Peyer's patch (tissue), 4 donors: ENCODE results near the gene TTLL5. TPM values are rescaled to one million over a fixed set of nuclear protein-coding genes. Genes with fewer than 3 reads are reported as not detected.
A peak's percentile ranks its signal among the peaks of the same experiment; 100 is the strongest.

ENCODE experiments used
- DNase-seq, 3 donors: peaks; one replicate each; pipeline ENCODE4 v3.0.0-alpha.2; 2017 to 2019
- H3K27ac ChIP-seq, 4 donors: fragments of 200-600 bp; sonication (generic); one replicate each; pipeline ENCODE4 v1.5.1; 2016 to 2019
- H3K27me3 ChIP-seq, 2 donors: fragments of 200-600 bp; sonication (generic); one replicate each; pipeline ENCODE4 v1.5.1; 2019
- H3K36me3 ChIP-seq, 3 donors: fragments of 200-600 bp; sonication (generic); one replicate each; pipeline ENCODE4 v1.5.1; 2016 to 2019
- H3K4me1 ChIP-seq, 4 donors: fragments of 200-600 bp; sonication (generic); one replicate each; pipeline ENCODE4 v1.5.1; 2016 to 2019
- H3K4me3 ChIP-seq, 4 donors: fragments of 200-600 bp; sonication (generic); 1 replicate in 3 of 4; 2 replicates in 1 of 4; pipeline ENCODE4 v1.5.1; 2016 to 2019; ENCODE audit warnings: mild to moderate bottlenecking in 1 of 4
- H3K9me3 ChIP-seq, 4 donors: fragments of 200-600 bp; sonication (generic); one replicate each; pipeline ENCODE4 v1.5.1; 2016 to 2019; ENCODE audit warnings: mild to moderate bottlenecking in 1 of 4
- POLR2A ChIP-seq, 2 donors: fragments of 450-650 bp; IDR thresholded peaks; one replicate each; pipeline ENCODE4 v1.5.1; 2017; ENCODE audit warnings: antibody characterized with exemption in 2 of 2, mild to moderate bottlenecking in 2 of 2, moderate library complexity in 2 of 2
- total RNA-seq, 4 donors: library from RNA; depleted of rRNA; stranded (reverse); fragments of >200 nt; gene quantifications; one replicate each; pipeline ENCODE4 v1.1.0, GENCODE V29; 2016
- TF ChIP-seq, protein P1 (sequence below), 6 experiments: fragments of 450-650 bp in 4 of 6; fragments of 200-600 bp in 2 of 6; sonication (generic) in 1 of 6; IDR thresholded peaks; one replicate each; pipeline ENCODE4 v1.5.1; 2017 to 2019; ENCODE audit warnings: antibody characterized with exemption in 6 of 6, mild to moderate bottlenecking in 3 of 6, moderate library complexity in 1 of 6

TTLL5 gene
- total RNA-seq, 4 donors from 2014 or later: 33.6 to 82.5 (median 46.4) TPM

DNA sequence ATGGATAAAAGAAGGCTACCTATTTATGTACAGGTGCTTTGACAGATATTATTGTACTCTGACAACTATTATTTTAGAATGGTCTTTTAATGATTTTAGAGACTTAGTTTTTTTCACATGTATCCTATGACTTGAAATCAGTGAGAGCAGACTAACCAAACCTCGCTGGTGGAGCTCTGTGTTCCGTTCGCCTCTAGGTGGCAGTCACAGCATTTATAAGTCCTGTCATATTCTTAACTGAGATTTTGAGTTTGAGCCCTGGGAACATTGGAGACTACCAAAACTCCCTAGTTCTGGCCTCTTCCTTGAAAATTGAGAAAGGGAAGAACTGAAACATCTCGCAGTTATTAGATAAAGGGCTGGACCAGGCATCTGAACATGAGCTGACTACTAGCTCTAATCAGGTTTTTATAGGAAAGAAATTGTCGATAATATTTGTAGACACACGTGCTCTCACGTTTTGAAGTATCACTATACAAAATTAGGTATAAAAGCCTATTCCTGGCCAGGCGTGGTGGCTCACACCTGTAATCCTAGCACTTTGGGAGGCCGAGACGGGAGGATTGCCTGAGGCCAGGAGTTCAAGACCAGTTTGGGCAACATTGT is 48.3 kb downstream of the TTLL5 start:
- Histone ChIP-seq H3K27ac (no peak overlapping the region), H3K4me1 (peaks cover 0 to 5% (median 0%) of the 10 kb centered on the region in 4 donors), H3K9me3 (no peaks in the 10 kb centered on the region), H3K4me3 (no peak overlapping the region), H3K36me3 (peaks cover 0 to 22% (median 0%) of the 10 kb centered on the region in 3 donors), H3K27me3 (no peaks in the 10 kb centered on the region)
- DNase-seq: peak; percentile 62 to 89 (median 68)
- TF ChIP-seq, protein P1, sequence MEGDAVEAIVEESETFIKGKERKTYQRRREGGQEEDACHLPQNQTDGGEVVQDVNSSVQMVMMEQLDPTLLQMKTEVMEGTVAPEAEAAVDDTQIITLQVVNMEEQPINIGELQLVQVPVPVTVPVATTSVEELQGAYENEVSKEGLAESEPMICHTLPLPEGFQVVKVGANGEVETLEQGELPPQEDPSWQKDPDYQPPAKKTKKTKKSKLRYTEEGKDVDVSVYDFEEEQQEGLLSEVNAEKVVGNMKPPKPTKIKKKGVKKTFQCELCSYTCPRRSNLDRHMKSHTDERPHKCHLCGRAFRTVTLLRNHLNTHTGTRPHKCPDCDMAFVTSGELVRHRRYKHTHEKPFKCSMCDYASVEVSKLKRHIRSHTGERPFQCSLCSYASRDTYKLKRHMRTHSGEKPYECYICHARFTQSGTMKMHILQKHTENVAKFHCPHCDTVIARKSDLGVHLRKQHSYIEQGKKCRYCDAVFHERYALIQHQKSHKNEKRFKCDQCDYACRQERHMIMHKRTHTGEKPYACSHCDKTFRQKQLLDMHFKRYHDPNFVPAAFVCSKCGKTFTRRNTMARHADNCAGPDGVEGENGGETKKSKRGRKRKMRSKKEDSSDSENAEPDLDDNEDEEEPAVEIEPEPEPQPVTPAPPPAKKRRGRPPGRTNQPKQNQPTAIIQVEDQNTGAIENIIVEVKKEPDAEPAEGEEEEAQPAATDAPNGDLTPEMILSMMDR (IDR thresholded peaks at IDR 0.05): peak in 5 of 6 experiments; percentile 25 to 81 (median 79)
- no peak for TF ChIP-seq POLR2A (IDR thresholded peaks at IDR 0.05)

DNA sequence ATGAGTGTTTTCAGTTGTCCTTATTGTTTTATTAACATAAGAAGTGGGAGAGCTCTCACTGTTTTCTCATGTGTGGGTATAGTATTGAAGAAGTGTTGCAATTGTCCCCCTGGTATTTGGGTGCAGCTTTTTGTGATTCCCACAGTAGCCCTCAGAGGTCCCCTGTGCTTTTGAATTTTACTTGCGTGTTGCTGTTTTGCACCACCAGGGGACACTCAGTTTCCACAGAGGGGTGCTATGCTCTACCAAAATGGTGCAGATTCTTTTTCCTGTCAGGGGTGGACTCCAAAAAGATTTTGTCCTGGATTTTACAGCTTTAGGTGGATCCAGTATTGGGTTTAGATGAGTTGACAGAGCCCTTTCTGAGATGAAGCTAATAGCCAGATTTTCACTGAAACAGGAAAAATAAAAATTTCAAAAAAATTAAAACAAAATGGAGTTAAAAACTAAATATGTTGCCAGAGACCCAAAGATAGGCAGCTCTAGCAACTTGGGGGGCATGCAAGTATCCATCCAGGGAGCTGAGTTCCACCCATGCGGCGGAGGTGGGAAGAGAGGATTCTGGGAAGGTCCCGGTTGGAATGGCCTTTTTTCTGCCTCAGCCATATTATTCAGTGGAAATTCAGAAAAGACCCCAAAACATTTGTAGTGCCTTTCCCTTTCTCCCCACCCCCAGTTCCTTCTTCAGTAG is 50.2 kb downstream of the TTLL5 start:
- H3K4me1 ChIP-seq: peaks cover 0 to 5% (median 0%) of the 10 kb centered on the region in 4 donors
- peaks cover 0 to 17% (median 0%) of the 10 kb centered on the region in 3 donors for H3K36me3 ChIP-seq
- no peak for TF ChIP-seq POLR2A (IDR thresholded peaks at IDR 0.05)
- TF ChIP-seq, protein P1 (IDR thresholded peaks at IDR 0.05): peak in 5 of 6 experiments; percentile 9 to 47 (median 25)
- no peak overlapping the region for H3K4me3 ChIP-seq
- H3K9me3 ChIP-seq: no peaks in the 10 kb centered on the region
- no peak for DNase-seq
- no peaks in the 10 kb centered on the region for H3K27me3 ChIP-seq
- H3K27ac ChIP-seq: peak overlapping the region in 2 of 4 donors; percentile 10 to 17

DNA sequence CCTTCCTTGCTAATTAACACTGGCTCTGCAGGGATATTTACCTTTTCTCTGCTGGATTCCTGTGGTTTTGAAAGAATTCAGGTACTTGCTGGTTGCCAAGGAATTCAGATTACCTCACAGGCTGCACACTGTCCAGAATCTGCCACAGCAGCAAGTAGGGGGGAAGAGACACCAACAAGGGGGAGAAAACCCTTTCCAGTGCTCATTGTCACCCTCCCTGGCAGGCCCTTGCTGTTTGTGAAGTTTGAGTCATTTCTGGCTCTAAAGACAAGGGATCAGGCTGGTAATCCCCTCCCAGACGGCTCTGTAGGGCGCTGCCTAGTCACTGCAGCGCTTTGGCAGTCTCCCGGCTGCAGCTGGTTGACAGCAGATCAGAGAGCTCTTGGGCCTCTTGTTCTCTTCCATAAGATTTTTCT is 50.8 kb downstream of the TTLL5 start:
- Histone ChIP-seq H3K27me3 (no peaks in the 10 kb centered on the region), H3K36me3 (peaks cover 0 to 17% (median 0%) of the 10 kb centered on the region in 3 donors), H3K4me3 (no peak overlapping the region), H3K4me1 (peaks cover 0 to 5% (median 0%) of the 10 kb centered on the region in 4 donors), H3K9me3 (no peaks in the 10 kb centered on the region), H3K27ac (peak overlapping the region in 2 of 4 donors; percentile 10 to 17)
- TF ChIP-seq, protein P1 (IDR thresholded peaks at IDR 0.05): no peak
- no peak for TF ChIP-seq POLR2A (IDR thresholded peaks at IDR 0.05)
- DNase-seq: no peak

DNA sequence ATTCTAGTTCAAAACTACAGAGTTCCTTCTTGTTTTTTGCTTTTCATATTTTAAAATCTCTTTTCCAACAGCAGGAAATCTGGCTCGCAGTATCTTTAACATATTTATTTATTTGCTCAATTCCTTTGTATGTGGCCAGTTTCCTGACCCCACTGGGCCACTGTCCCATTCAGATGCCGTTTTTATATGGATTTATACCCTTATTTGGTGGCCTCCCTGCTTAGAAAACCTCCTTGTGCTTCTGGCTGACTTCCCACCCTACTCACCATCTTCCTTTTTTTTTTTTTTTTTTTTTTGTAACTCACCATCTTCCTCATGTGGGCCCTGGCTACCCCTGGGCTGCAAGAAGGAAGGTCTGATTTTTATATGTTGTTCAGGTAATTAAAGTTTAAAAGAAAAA is 53.9 kb downstream of the TTLL5 start:
- DNase-seq: no peak
- Histone ChIP-seq H3K4me3 (no peak overlapping the region), H3K27me3 (no peaks in the 10 kb centered on the region), H3K36me3 (peaks cover 0 to 8% (median 0%) of the 10 kb centered on the region in 3 donors), H3K9me3 (no peaks in the 10 kb centered on the region), H3K27ac (no peak overlapping the region), H3K4me1 (peaks cover 0 to 5% (median 0%) of the 10 kb centered on the region in 4 donors)
- TF ChIP-seq, protein P1 (IDR thresholded peaks at IDR 0.05): no peak
- TF ChIP-seq POLR2A (IDR thresholded peaks at IDR 0.05): no peak

DNA sequence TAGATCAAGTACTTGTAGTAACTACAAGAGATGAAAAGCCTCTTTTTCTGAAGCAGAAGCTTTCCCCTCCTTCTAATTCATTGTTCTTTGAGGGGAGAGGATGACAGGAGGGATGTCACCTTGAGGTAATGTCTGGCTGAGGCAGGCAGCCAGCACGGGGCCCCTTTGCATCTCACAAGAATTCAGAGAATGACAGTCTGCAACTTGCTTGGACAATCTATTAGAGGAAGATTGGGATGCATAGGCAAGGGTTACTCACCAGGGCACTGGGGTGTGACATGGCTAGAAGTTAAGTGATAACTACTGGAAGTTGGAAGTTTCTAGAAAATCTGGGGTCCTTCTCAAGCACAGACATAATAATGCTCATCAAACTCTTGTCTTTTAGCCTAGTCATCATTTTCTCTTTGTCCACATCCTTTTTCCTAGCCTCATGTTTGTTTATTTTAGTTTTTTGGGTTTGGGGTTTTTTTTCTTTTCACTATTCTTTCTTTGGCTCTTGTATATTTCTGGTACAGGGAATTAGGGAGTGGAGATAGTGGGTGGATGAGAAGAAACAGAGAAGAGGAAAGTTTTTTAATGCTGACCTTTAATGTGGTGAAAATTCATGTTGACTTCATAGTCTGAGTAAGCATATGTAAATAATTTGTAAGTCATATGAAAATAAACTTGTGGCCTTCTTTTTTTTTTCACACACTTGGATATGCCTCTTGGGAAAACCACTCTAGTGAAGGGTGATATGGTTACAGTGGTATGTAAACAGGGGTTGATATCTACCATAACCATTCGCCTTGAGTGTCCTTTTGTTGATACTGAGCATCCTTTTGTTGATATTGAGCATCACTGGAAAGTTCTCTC is 55.1 kb downstream of the TTLL5 start:
- peaks cover 0 to 4% (median 0%) of the 10 kb centered on the region in 3 donors for H3K36me3 ChIP-seq
- DNase-seq: no peak
- no peak overlapping the region for H3K4me3 ChIP-seq
- no peaks in the 10 kb centered on the region for H3K9me3 ChIP-seq
- H3K27me3 ChIP-seq: no peaks in the 10 kb centered on the region
- H3K27ac ChIP-seq: no peak overlapping the region
- TF ChIP-seq, protein P1 (IDR thresholded peaks at IDR 0.05): no peak
- TF ChIP-seq POLR2A (IDR thresholded peaks at IDR 0.05): no peak
- peaks cover 0 to 5% (median 0%) of the 10 kb centered on the region in 4 donors for H3K4me1 ChIP-seq
